Keratinocyte (primary cell): Measurements from ENCODE around the gene MYOM1.

Experiments
- CTCF ChIP-seq, 3 experiments: IDR thresholded peaks in 1 of 3; conservative IDR thresholded peaks in 1 of 3; optimal IDR thresholded peaks in 1 of 3; 2 replicates in 2 of 3; 3 replicates in 1 of 3; pipeline versions ENCODE3 to v1.5.1; 2011; ENCODE audit warnings: low read length in 3 of 3, mild to moderate bottlenecking in 3 of 3, moderate library complexity in 2 of 3, control low read depth in 1 of 3, inconsistent platforms in 1 of 3; ENCODE audit not compliant: insufficient read depth in 2 of 3; ENCODE audit errors: extremely low read depth in 1 of 3
- EZH2 ChIP-seq: IDR thresholded peaks from one replicate; pipeline ENCODE4 v1.6.1; 2012; ENCODE audit warnings: inconsistent platforms, mild to moderate bottlenecking, low read length, moderate library complexity

GRCh38 chr18:3257627-3258120, 37.9 kb upstream of the MYOM1 start:
- TF ChIP-seq CTCF (optimal IDR thresholded peaks at IDR 0.05 in 1 of 3, IDR thresholded peaks at IDR 0.05 in 1 of 3, conservative IDR thresholded peaks at IDR 0.05 in 1 of 3; ENCODE audit: extremely low read depth in 1 of 3, insufficient read depth in 2 of 3, low read length in 3 of 3) (no peak), EZH2 (no peak)
